Airway epithelial cell (primary cell): ENCODE measurements around the gene CCDC18. TPM values are rescaled to one million over a fixed set of nuclear protein-coding genes. Genes with fewer than 3 reads are reported as not detected.

Experiments
- total RNA-seq: library from RNA; depleted of rRNA; stranded (reverse); fragments of >200 nt; gene quantifications from 2 replicates; pipeline ENCODE4 v1.2.3, GENCODE V29; 2015

CCDC18 gene, protein sequence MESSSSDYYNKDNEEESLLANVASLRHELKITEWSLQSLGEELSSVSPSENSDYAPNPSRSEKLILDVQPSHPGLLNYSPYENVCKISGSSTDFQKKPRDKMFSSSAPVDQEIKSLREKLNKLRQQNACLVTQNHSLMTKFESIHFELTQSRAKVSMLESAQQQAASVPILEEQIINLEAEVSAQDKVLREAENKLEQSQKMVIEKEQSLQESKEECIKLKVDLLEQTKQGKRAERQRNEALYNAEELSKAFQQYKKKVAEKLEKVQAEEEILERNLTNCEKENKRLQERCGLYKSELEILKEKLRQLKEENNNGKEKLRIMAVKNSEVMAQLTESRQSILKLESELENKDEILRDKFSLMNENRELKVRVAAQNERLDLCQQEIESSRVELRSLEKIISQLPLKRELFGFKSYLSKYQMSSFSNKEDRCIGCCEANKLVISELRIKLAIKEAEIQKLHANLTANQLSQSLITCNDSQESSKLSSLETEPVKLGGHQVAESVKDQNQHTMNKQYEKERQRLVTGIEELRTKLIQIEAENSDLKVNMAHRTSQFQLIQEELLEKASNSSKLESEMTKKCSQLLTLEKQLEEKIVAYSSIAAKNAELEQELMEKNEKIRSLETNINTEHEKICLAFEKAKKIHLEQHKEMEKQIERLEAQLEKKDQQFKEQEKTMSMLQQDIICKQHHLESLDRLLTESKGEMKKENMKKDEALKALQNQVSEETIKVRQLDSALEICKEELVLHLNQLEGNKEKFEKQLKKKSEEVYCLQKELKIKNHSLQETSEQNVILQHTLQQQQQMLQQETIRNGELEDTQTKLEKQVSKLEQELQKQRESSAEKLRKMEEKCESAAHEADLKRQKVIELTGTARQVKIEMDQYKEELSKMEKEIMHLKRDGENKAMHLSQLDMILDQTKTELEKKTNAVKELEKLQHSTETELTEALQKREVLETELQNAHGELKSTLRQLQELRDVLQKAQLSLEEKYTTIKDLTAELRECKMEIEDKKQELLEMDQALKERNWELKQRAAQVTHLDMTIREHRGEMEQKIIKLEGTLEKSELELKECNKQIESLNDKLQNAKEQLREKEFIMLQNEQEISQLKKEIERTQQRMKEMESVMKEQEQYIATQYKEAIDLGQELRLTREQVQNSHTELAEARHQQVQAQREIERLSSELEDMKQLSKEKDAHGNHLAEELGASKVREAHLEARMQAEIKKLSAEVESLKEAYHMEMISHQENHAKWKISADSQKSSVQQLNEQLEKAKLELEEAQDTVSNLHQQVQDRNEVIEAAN (N-terminal part only)
- total RNA-seq = 6.0 and 6.8 TPM in 2 replicates

DNA sequence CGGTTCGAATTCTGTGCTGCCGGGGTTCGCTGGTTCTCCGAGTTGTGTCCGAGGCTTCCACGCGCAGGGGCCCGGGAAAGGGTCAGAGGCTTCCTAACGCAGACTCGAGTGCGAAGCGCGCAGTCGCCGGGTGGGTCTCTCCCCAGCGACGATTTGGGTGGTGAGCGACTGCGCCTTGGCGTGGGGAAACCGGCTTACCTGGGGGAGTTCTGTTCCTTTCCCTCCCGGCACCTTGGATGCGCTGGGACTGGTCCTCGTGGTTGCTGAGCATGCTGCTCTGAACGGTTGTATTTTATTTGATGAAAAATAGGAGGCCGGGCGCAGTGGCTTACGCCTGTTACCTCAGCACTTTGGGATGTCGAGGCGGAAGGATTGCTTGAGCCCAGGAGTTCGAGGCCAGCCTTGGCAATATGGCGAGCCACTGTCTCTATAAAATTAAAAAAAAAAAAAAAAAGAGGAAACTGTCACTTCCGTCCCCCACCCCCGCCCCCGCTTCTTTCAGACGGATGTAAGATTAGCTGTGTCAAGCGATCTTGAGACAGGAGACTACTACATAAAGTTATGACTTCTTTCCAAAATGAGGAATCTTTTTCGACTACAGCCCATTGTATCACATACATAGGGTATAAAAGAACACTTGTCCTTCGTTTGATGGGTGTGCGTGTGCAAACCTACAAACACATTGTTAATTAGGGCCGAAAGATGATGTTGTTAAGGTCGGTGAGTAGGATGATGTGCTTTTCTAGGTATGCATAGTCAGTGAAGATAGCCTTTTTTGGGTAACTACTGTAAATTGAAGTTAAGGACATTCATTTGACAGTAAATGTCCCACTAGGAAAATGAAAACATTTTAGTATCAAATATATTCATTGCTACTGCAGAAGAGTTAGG is at the start of gene CCDC18:
TSS of gene CCDC18 (plus strand) at position 2 of the 891 bp plus-strand sequence. CDS start 2,638 bp downstream, outside the sequence.

GRCh38 chr1:93179886-93180722 is 420 bp upstream of the CCDC18 start, which contains the start of gene TMED5:
TSS of gene TMED5 (minus strand) at chr1:93180413. CDS start at chr1:93180242, 171 bp downstream.

Other genes starting within 250 kb of the CCDC18 start
- 12.4 and 13.2 TPM in 2 replicates for gene DIPK1A, start 219.3 kb upstream of the CCDC18 start, total RNA-seq
- 15.2 and 20.4 TPM in 2 replicates for gene MTF2, start 101.4 kb upstream of the CCDC18 start, total RNA-seq
- 44.4 and 44.5 TPM in 2 replicates for gene TMED5, start 311 bp upstream of the CCDC18 start, total RNA-seq
- 41.8 and 49.1 TPM in 2 replicates for gene DR1, start 165.2 kb downstream of the CCDC18 start, total RNA-seq